GM13976 (cell line): ENCODE results near the gene NLRP5.
"Not testable (repeated sequence)": the region's sequence is repeated elsewhere in the genome, so short reads cannot be mapped to it uniquely, and the experiment has no call there.

ENCODE experiments used
- DNase-seq: peaks from one replicate; pipeline ENCODE4 v3.0.0; 2012; ENCODE audit warnings: low spot score
- in situ Hi-C: fragments of 300-500 bp; cut with MboI; formaldehyde crosslinking; loops from one replicate; pipeline ENCODE4 v1.12.0; 2022; ENCODE audit warnings: low sequenced_read_pairs, mixed read lengths, inconsistent platforms; ENCODE audit not compliant: unreplicated experiment
- TF ChIP-seq, protein P1 (sequence below): IDR thresholded peaks from 2 replicates; pipeline ENCODE4 v1.5.1; 2012; ENCODE audit warnings: borderline replicate concordance, mild to moderate bottlenecking; ENCODE audit not compliant: insufficient read depth; ENCODE audit errors: extremely low read depth, missing control alignments, control extremely low read depth

Gene NLRP5

DNA sequence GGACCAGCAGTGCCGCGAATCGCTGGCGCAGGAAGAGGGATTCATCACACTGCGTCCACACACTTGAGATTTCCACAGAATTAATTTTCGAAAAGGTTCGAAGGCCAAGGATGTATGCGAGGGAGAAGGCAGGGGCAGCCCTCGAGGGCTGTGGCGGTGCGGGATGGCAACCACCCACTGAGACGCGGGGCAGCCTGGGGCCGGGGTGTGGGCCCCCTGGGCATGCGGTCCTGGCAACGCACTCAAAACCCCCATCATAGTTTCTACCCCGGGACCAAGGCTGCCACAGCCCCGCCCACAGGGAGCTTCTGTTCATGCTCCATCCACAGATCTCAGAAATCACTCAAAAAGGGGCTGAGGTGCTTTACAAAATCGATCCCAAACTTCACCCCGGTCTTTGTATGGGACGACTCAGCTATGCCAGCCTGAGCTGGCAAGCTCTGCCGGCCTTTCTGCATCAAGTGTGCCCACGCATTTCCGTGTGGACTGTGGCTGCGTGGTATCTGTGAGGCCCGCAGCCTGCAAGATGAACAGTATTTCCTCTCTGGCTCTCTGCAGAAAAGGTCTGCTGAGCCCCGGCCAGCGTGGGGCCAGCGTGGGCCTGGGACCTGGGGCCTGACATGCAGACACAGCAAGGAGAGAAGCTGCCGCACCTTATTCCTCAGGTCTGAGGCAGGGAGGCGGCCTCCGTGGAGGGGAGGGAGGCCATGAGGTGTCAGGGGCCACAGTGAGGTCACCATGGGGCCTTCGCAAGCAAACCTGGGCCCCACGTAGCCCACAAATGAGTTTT, 115.4 kb downstream of the NLRP5 start:
- TF ChIP-seq, protein P1, sequence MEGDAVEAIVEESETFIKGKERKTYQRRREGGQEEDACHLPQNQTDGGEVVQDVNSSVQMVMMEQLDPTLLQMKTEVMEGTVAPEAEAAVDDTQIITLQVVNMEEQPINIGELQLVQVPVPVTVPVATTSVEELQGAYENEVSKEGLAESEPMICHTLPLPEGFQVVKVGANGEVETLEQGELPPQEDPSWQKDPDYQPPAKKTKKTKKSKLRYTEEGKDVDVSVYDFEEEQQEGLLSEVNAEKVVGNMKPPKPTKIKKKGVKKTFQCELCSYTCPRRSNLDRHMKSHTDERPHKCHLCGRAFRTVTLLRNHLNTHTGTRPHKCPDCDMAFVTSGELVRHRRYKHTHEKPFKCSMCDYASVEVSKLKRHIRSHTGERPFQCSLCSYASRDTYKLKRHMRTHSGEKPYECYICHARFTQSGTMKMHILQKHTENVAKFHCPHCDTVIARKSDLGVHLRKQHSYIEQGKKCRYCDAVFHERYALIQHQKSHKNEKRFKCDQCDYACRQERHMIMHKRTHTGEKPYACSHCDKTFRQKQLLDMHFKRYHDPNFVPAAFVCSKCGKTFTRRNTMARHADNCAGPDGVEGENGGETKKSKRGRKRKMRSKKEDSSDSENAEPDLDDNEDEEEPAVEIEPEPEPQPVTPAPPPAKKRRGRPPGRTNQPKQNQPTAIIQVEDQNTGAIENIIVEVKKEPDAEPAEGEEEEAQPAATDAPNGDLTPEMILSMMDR, result no peak
- in situ Hi-C loops, result no loop called here
- DNase-seq, result no peak

GRCh38 chr19:56103027-56103614, 116.5 kb downstream of the NLRP5 start:
- no peak for DNase-seq
- in situ Hi-C loops, result no loop called here
- TF ChIP-seq, protein P1, result no peak

GRCh38 chr19:56104423-56104822, 117.8 kb downstream of the NLRP5 start:
- in situ Hi-C loops, result no loop called here
- no peak for DNase-seq
- TF ChIP-seq, protein P1, result no peak

- in situ Hi-C loops, result no loop called here
- DNase-seq, result peak; percentile 68
- TF ChIP-seq, protein P1, result peak; percentile 77
Observed at GRCh38 chr19:56105090-56105701, 118.6 kb downstream of the NLRP5 start.

- in situ Hi-C loops, DNase-seq: not testable (repeated sequence)
Observed at GRCh38 chr19:56105831-56106396, 119.3 kb downstream of the NLRP5 start.

- DNase-seq, result no peak
- in situ Hi-C loops, result no loop called here
- TF ChIP-seq, protein P1, result no peak
Observed at GRCh38 chr19:56106397-56106849, 119.8 kb downstream of the NLRP5 start.

GRCh38 chr19:56106993-56107392, 120.4 kb downstream of the NLRP5 start:
- in situ Hi-C loops, result no loop called here
- DNase-seq, result no peak
- TF ChIP-seq, protein P1, result no peak
